ENCODE results near the gene TESK1. TPM values are rescaled to one million over a fixed set of nuclear protein-coding genes. Genes with fewer than 3 reads are reported as not detected.
A peak's percentile ranks its signal among the peaks of the same experiment; 100 is the strongest.
"Not testable (repeated sequence)": the region's sequence is repeated elsewhere in the genome, so short reads cannot be mapped to it uniquely, and the experiment has no call there.

TESK1 gene
- polyA plus RNA-seq, 10 donors: 30.3 to 41.7 (median 33.7) TPM

- DNase-seq: not testable (repeated sequence)
These were observed 36.4 kb downstream of the TESK1 start for GRCh38 chr9:35641478-35641877.

DNA sequence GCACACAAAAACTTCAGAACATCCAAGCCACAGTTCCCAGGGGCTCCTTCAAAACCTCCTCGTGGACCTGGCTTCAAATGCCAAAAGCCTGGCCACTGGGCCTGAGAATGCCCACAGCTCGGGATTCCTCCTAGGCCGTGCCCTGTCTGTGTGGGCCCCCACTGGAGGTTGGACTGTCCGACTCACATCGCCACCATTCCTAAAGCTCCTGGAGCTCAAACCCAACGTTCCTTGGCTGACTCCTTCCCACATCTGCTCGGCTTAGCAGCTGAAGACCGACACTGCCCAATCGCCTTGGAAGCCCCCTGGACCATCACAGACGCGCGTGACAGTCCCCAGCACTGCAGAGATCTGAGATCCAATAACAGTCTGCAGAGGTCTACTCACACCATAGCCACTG lies 38.0 kb downstream of the TESK1 start:
- DNase-seq: no peak

DNA sequence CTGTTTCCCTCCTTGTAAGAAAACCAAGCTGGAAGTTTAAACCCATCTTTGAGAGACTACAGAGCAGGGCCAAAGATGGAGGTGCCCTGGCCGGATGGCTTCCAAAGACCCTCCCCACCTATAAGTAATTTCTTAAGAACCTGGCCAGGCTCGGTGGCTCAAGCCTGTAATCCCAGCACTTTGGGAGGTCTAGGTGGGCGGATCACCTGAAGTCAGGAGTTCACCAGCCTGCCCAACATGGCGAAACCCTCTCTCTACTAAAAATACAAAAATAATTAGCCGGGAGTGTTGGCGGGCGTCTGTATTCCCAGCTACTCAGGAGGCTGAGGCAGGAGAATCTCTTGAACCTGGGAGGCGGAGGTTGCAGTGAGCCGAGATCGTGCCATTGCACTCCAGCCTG lies 40.7 kb downstream of the TESK1 start:
- DNase-seq: not testable (repeated sequence)

DNA sequence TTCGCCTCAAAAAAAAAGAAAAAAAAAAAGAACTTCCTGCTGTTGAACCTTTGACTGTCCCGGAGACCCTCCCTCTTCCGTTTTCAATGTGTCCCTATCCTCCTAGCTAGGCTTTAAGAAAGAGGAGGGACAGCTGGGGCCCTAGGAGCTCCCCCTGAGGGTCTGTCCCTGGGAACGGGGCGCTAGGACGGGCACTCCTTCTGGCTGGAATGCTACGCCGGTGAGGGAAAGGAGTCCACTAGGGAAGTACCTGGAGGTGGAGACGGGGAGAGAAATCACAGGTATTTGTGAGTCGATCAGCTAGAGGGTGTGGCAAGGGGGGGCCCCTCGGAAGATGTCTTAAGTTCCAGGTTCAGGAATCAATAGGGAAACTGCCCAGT lies 41.1 kb downstream of the TESK1 start:
- peak in 1 of 3 donors; percentile 57 for DNase-seq

DNA sequence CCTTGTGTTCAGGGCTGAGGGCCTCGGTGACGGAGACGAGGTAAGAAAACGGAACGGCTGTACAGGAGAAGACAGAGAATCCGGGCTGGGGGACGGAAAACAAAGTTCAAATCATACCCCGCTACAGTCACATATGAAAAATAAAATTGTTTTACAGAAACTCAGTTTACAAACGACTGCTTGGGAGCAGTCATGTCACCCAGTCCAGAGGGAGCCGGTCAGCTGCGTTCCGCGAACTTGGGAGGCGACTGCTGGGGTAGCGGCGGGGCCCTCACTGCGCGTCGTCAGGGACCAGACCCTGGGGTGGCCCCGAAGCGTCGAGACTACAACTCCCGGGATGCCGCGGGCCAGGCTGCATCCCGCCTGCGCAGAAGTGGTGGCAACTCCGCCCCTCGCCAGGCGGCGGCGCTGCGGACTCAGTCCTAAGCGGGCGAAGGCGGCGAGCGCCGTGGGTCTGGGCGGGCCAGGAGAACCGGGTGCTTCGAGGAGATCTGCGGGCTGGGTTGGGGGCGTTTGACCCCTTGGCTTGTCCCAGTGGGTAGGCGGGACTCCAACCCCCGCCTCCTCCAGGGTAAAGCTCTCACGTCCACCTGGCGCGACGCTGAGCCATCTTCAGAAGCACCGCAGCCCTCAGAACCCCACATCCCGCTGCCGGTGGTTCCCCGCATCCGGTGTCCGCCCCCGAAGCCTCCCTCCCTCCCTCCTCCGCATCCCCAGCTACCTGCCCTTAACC lies 41.6 kb downstream of the TESK1 start:
- peak; percentile 90 to 98 (median 96) for DNase-seq

DNA sequence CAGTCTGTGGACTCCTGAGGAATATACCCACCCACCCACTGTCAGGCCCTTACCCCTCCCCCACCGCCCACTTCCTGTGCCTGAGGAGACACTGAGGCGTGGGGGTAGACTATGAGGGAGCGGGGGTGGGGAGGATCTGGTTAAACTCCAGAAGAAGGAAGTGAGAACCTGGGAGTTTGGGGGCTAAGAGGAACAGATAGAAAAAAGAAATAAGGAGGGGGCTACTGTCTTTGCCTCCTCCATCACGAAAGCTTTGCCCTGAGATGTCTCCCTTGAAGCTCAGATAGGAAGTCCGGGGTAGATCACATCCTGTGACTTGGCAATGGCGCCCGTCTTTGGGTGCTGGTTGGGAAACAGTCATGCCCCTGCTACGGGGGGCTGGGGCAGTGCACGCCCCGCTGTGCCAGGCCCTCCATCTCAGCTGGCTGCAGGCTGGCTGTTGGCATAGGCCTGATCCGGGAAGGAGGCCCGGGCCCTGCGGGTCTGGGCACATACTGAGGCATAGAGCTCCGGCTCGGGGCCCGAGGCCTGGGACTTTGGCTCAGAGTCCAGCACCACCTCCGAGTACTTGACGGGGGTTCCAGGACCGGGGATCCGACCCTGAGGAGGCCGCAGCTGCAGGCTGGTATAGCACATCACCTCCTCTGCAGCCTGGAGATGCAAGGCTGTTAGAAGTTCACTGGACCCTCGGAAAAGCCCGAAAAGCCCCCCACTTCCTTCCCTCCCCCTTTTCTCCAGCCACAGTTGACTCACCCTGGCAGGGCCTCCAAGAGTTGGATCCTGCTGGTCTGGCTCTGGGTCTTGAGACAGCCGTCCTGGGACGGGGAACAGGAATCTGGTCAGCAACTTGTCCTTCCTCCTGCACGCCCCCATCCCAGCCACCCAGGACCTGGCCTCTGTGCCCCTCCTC lies 44.6 kb downstream of the TESK1 start:
- DNase-seq: peak in 1 of 3 donors; percentile 51

DNA sequence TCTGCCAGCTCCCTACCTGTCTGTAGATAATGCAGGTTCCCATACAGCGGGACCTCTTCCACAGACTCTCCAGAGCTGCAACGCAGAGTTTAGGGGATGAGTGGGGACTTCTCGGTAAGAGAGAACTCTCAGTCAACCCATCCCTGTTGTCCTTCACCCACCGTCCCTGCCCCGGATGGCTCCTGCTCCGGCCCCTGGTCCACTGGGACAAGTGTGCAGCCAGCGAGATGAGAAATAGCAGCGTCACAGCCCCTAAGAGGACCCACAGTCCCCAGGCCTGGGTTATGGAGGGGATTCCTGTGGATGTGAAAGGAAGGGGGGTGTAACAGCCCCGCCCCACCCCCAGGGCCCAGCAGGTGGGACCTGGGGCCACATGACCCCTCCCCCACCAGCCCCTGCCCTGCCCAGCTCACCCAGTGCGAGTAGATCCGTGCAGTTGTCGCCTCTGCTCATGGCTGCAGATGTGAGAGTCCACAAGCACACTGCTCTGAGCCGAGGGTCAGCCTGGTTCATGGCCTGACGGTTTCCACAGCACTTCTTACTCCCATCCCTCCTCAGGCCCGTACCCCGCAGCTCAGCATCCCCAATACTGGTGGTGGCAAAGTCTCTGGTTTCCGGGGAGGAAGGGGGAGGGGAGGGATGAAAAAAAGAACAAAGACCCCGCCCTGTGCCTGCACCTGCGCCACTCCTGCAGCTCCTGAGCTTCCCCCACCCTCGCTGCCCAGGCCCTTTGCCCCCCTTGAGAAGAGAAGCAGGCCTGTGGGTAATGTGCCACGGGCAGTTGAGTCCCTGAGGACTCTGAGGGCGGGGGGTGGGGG lies 45.5 kb downstream of the TESK1 start, which contains the start of gene SIT1:
SIT1 (minus strand) TSS at position 591 of the 818 bp plus-strand sequence; CDS start at position 513, 78 bp downstream.
- DNase-seq: no peak

- DNase-seq: no peak
These were observed 47.1 kb downstream of the TESK1 start for GRCh38 chr9:35651956-35652828.

- no peak for DNase-seq
These were observed 47.8 kb downstream of the TESK1 start for GRCh38 chr9:35652829-35653209.

- no peak for DNase-seq
These were observed 48.5 kb downstream of the TESK1 start for GRCh38 chr9:35653611-35654010.

DNA sequence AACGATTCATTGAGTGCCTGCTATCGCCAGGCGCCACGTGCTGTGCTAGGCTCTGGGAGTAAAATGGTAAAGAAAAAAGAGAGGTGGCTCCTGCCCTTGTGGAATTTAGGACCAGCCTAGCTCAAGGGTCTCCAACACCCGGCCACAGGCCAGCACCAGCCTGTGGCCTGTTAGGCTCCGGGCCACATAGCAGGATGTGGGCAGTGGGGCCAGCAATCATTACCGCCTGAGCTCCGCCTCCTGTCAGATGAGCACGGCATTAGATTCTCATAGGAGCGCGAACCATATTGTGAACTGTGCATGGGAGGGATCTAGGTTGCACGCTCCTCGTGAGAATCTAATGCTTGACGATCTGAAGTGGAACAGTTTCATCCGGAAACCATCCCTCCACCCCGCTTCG lies 51.3 kb downstream of the TESK1 start:
- DNase-seq: no peak

DNA sequence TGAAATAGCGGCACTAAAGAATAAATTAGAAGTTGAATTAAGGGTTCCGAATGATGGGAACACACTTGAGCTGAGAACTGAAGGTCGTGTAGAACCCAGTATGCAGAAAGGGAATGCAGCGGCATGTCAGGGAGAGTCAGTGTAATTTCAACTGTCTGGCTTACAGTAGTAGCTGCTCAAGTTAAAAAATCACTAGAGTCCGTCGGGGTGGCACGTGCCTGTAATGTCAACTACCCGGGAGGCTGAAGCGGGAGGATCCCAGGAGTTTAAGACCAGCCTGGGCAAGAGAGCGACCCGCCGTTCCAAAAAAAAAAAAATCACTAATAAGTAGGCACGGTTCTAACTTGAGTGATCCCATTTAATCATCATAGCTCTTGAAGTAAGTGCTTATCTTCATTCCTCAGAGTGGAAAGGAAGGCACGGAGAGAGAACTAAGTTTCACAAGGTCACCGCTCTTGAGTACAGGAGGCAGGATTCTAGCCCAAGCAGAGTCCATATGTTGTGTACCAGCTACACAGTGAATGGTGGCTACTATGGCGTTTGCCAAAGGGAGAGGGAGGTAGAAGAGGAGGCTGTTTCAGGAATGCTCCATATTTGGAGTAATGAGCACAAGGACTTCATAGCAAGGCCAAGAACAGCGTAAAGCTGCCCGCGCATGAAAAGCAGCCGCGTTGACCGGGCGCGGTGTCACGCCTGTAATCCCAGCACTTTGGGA lies 51.9 kb downstream of the TESK1 start:
- no peak for DNase-seq

DNA sequence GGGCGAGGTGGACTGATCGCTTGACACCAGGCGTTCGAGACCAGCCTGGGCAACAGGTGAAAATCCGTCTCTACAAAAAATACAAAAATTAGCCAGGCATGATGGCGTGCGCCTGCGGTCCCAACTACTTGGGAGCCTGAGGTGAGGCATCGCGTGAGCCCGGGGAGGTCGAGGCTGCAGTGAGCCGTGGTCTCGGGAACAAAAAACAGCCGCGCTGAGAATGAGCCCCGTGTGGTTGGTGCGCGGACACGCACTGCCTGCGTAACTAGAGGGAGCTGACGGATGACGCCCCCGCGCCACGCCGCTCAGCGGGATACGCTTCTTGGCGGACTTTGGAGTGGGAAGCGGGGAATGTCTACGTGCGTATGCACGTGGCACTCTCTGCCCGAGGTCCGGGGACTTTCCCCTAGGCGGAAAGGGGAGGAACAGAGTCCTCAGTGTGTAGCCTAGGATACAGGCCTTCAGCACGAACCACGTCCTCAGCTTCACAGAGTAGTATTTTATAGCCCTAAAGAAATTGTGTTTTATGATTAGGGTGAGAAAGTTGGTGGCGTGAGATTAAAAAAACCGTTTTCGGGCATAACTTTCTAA lies 52.6 kb downstream of the TESK1 start, which contains the start of gene RMRP:
RMRP (minus strand) TSS at position 474 of the 591 bp plus-strand sequence.
- peak; percentile 99 for DNase-seq

- peak; percentile 85 to 96 (median 94) for DNase-seq
These were observed 53.3 kb downstream of the TESK1 start, which contains the start of gene CCDC107 for GRCh38 chr9:35658137-35658967. CCDC107 (plus strand) TSS chr9:35658292; CDS start chr9:35658380, 88 bp downstream.

- DNase-seq: no peak
These were observed 53.8 kb downstream of the TESK1 start for GRCh38 chr9:35658968-35659220.

DNA sequence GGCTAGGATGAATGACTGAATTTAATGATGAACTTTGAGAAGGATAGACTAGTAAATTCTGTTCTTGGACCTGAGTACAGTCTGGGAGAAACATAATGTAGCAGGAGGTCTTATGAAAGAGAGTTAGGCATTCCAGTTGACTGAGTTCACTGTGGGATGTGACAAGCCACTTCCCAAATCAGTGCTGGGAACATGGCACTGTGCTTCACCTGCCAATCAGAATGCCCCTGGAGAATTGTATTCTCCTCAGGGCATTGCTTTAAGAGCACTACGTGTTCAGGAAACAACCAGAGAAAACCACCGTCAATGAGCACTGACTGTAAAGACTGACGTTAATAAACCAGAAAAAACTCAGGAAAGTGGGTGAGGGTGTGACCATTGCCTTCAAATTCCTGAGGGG lies 54.3 kb downstream of the TESK1 start:
- DNase-seq: no peak
